GM12801 (cell line): Measurements from ENCODE around the gene GDPD5.

Experiments used
- TF ChIP-seq, protein P1 (sequence below): IDR thresholded peaks from one replicate; pipeline ENCODE4 v1.5.1; 2011; ENCODE audit warnings: control low read depth; ENCODE audit not compliant: insufficient read length; ENCODE audit errors: extremely low read depth

GDPD5 gene

DNA sequence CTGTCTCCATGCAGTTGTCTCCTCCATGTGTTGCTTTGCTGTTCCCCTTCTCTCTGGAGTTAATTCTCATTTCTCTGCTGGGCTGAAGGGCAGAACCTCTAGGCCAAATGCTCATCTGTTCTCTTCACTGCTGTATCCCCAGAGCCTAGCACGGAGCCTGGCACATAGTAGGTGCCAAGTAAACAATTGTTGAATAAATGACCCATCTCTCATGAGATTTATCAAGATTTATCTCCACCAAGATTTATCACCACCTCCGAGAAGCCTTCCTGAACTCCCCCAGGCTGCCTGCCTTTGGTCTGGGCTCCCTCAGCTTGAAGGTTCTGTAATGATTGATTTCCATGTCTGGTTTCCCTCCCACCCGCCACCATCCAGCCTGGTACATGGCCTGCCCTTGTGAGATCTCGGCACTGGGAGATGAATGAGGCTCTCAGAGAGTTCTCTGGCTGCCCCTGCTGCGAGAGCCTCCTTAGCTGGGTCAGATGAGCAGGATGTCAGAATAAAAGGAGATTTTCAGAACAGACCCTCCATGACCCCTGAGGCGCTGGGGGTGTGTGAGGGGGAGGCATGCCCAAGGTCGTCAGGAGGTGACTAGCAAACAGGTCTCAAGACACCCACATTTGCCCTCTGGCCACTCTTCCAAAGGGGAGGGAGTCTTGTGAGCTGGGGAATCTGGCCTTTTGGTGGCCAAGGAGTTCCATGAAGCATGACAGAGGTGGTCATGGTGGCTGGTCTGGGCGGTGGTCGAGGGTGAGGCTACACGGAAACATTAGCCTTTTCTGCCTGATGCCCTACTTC is 2.4 kb upstream of the GDPD5 start:
- TF ChIP-seq, protein P1, sequence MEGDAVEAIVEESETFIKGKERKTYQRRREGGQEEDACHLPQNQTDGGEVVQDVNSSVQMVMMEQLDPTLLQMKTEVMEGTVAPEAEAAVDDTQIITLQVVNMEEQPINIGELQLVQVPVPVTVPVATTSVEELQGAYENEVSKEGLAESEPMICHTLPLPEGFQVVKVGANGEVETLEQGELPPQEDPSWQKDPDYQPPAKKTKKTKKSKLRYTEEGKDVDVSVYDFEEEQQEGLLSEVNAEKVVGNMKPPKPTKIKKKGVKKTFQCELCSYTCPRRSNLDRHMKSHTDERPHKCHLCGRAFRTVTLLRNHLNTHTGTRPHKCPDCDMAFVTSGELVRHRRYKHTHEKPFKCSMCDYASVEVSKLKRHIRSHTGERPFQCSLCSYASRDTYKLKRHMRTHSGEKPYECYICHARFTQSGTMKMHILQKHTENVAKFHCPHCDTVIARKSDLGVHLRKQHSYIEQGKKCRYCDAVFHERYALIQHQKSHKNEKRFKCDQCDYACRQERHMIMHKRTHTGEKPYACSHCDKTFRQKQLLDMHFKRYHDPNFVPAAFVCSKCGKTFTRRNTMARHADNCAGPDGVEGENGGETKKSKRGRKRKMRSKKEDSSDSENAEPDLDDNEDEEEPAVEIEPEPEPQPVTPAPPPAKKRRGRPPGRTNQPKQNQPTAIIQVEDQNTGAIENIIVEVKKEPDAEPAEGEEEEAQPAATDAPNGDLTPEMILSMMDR, result no peak

DNA sequence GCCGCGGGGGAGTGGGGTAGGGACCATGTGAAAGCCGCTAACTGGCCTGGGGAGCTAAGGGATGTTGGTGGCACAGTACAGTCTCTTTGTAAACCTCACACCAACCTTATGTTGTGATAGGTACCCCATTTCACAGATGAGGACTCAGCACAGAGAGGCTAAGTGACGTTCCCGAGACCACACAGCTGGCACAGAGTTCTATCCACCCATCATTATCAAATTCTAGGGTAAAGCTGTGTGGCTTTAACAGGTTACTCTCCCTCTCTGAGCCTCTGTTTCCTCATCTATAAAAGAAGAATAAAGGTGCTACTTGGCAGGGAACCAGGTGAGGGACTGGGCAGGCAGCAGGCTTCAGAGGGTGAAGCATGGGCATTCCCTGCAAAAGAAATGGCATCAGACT is 1.4 kb upstream of the GDPD5 start:
- TF ChIP-seq, protein P1, result no peak

DNA sequence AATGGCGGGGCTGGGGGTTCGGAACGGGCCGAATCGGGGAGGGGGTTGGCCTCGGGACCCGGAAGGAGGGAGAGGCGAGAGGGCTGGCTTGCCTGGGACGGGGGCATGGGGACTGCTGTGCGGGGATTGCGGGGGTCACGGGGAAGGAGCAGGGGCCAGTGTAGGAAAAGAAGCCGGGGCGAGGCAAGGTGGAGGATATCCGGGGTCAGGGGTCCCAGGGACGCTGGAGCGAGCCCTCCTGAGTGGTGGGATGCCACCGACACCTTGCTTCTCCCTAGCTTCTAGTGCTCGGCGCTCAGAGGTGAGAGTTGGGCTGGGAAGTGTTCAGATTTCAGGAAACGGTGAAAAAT is 426 bp upstream of the GDPD5 start:
- TF ChIP-seq, protein P1, result no peak

DNA sequence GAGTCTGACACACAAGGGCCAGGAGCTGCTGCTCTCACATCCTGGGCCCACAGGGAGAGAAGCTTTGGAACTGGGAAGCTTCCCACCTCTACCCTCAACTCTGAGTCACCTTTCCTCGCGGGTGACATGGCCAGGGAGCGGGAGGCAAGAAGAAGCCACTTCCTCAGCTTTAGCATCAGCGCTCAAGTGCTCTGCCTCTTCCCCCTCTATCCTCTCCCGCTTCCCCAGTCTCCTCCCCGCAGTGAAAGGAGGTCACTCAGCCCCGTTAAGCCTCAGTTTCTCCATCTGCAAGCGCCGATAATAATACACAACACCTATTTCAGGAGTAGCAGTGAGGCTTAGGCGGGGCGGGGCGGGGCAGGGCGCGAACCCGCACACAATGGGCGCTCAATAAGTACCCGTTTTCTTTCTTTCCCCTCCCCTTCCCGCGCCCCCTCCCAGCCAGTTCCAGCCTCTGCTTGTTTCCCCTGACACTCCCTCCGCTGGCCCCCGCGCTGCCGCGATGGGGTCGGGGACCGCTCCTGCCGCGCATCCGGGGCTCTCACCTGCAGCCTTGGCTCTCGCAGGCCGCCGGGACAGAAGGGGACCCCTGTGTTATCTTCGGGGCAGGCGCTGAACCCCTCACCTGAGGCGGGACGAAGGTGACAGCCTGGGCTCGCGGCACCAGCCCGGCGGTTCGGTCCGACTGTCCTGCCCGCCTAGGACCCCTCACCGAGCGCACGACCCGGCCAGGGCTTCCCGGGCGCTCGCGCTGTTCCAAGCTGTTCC is 892 bp downstream of the GDPD5 start:
- TF ChIP-seq, protein P1, result no peak

DNA sequence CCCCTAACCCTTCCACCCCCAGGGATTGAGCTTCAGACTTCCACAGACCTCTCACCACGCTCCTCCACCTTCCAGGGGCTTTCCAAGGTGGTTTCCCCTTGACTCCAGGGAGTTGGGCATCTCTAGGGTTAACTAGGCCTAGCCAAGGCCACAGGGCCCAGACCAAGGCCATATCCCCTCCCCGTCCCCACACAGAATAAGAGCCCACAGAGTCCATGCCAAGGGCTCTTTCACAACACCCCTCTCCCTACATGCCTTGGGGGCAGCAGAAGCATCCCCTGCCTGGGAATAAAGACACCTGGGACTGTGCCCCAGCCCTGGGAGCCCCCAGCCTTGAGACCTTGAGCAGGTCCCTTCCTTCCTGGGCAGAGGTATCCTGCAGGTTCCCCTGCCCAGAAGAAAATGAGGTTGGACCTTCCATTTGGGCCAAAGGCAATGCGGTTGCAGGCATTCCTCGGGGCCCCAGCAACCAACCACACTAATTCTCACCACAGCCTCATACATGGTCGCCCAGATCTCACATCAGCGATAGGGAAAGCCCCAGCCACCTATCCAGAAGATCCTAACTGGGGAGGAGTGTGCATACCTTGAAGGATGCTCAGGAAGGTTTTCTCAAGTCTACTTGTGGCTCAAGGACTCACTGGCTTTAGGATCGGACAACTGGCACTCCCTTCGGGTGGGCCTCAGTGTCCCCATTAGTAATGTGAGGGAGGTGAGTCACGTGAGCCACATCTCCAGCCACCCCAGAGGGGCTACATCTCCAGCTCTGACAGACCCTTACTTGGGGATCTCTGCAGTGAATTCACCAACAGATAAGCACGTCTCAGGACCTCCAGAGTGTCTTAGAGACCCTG is 1.7 kb downstream of the GDPD5 start:
- TF ChIP-seq, protein P1, result no peak

DNA sequence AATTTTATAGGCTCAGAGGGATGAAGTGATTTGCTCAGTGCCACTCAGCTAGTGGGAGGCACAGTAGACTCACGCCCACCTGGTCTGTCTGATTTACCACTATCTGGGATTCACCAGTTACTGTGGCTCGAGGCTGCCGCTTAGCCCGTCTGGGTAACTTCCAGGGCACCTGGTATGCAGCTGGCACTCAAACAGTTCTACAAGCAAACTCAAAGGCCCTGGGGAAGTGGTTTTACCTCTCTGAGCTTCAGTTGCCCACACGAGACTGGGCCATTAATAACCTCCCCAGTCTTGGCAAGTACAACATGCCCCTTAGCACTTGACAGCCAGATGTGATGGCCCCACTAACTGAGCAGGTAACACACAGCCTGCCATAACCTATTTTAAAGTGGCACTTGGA is 2.6 kb downstream of the GDPD5 start:
- TF ChIP-seq, protein P1, result no peak
